Forelimb muscle (tissue), 1 donor: ENCODE measurements around the gene NSDHL. TPM values are rescaled to one million over a fixed set of nuclear protein-coding genes. Genes with fewer than 3 reads are reported as not detected.
"Not testable (repeated sequence)": the region's sequence is repeated elsewhere in the genome, so short reads cannot be mapped to it uniquely, and the experiment has no call there.

Experiments used
- DNase-seq: peaks from one replicate; pipeline ENCODE4 v3.0.0-alpha.2; 2013; ENCODE audit warnings: low read depth
- polyA plus RNA-seq: library from polyadenylated mRNA; unstranded; fragments of 120-200 nt; gene quantifications from one replicate; pipeline ENCODE4 v1.2.1, GENCODE V29; 2013; ENCODE audit not compliant: insufficient read length

Gene NSDHL
- polyA plus RNA-seq, 1 donor: 12.5 TPM

- DNase-seq: no peak
These were observed 64.3 kb downstream of the NSDHL start for GRCh38 chrX:152895121-152895520.

GRCh38 chrX:152895724-152896420 lies 65.0 kb downstream of the NSDHL start:
- no peak for DNase-seq

- no peak for DNase-seq
These were observed 65.6 kb downstream of the NSDHL start for GRCh38 chrX:152896450-152896849.

- DNase-seq: no peak
These were observed 66.6 kb downstream of the NSDHL start, which contains the start of gene ZNF185 for GRCh38 chrX:152897222-152898131. Gene ZNF185, plus strand, starts transcription at chrX:152898067. Its CDS starts 16,423 bp downstream, at chrX:152914490.

- DNase-seq: no peak
These were observed 67.6 kb downstream of the NSDHL start for GRCh38 chrX:152898442-152898841.

GRCh38 chrX:152899111-152899873 lies 68.4 kb downstream of the NSDHL start:
- DNase-seq: no peak

- DNase-seq: no peak
These were observed 69.2 kb downstream of the NSDHL start for GRCh38 chrX:152899874-152900719.

GRCh38 chrX:152900937-152901445 lies 70.1 kb downstream of the NSDHL start:
- DNase-seq: no peak

GRCh38 chrX:152901816-152902501 lies 71.1 kb downstream of the NSDHL start:
- no peak for DNase-seq

GRCh38 chrX:152902502-152902820 lies 71.6 kb downstream of the NSDHL start:
- DNase-seq: no peak

- no peak for DNase-seq
These were observed 72.7 kb downstream of the NSDHL start for GRCh38 chrX:152903589-152903988.

- DNase-seq: no peak
These were observed 73.6 kb downstream of the NSDHL start for GRCh38 chrX:152904151-152905080.

GRCh38 chrX:152905081-152905420 lies 74.2 kb downstream of the NSDHL start:
- no peak for DNase-seq

- no peak for DNase-seq
These were observed 76.3 kb downstream of the NSDHL start for GRCh38 chrX:152907084-152907651.

- DNase-seq: no peak
These were observed 77.6 kb downstream of the NSDHL start for GRCh38 chrX:152908486-152908885.

- not testable (repeated sequence) for DNase-seq
These were observed 79.2 kb downstream of the NSDHL start for GRCh38 chrX:152910018-152910417.

GRCh38 chrX:152912106-152912505 lies 81.2 kb downstream of the NSDHL start:
- DNase-seq: no peak

- DNase-seq: no peak
These were observed 81.8 kb downstream of the NSDHL start for GRCh38 chrX:152912641-152913040.

- no peak for DNase-seq
These were observed 82.5 kb downstream of the NSDHL start for GRCh38 chrX:152913346-152913745.
